ENCODE data around the gene PER2.

DNA sequence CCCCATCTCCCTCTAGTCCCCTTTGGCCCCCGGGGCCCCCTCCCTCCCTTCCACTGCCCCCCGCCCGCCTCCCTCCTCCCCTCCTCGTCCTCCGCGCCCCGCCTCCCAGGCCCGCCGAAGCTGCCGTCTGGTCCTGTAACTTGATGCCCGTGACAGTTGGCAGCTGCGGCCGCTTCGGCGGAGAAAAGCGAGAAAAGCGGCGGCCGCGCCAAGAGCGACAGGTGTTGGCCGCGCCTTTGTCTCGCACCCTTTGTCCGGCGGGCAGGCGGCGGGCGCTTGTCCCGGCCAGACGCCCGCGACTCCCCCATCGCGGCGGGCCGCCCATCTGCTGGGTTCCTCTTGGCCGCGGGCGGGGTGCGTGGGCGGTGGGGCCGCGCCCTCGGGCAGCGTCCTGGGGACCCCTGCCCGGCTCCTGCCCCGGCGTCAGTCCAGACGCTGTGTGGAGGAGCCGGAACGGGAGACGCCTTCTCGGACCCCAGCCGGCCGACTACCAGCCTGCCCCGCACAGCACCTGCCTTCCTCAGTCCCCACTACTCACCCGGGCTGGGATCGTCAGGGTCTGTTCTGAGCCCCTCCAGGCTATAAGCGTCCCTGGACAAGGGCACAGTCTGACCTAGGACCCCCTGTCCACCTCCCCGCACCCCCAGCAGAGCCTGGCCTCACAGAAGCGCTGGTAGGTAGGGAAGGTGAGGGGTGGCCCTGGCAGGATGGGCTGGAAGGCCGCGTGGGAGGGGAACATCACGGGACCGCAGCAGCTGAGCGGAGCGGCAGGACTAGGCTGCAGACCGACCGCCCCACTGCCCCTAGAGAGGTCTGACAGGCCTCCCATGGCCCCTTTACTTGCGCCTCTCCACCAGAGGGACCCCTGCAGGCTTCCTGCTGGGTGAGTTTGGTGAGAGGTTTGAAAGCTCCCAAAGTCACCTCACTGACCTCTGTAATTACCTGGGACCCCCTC, 47.4 kb downstream of the PER2 start:
- no peak for TF ChIP-seq POLR2A (IDR thresholded peaks at IDR 0.05)
- TF ChIP-seq, protein P1, sequence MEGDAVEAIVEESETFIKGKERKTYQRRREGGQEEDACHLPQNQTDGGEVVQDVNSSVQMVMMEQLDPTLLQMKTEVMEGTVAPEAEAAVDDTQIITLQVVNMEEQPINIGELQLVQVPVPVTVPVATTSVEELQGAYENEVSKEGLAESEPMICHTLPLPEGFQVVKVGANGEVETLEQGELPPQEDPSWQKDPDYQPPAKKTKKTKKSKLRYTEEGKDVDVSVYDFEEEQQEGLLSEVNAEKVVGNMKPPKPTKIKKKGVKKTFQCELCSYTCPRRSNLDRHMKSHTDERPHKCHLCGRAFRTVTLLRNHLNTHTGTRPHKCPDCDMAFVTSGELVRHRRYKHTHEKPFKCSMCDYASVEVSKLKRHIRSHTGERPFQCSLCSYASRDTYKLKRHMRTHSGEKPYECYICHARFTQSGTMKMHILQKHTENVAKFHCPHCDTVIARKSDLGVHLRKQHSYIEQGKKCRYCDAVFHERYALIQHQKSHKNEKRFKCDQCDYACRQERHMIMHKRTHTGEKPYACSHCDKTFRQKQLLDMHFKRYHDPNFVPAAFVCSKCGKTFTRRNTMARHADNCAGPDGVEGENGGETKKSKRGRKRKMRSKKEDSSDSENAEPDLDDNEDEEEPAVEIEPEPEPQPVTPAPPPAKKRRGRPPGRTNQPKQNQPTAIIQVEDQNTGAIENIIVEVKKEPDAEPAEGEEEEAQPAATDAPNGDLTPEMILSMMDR (IDR thresholded peaks at IDR 0.05): no peak
